ENCODE results near the gene DNAH5.

GRCh38 chr5:13989832-13990231, 45.3 kb upstream of the DNAH5 start:
- TF ChIP-seq CTCF (IDR thresholded peaks at IDR 0.05 in 8 of 11, conservative IDR thresholded peaks at IDR 0.05 in 3 of 11) (no peak), POLR2AphosphoS5 (IDR thresholded peaks at IDR 0.05) (no peak), POLR2A (IDR thresholded peaks at IDR 0.05) (no peak)
